HepG2 (cell line): ENCODE data around the gene AMDHD1. TPM values are rescaled to one million over a fixed set of nuclear protein-coding genes. Genes with fewer than 3 reads are reported as not detected.

Experiments
- BATF2 ChIP-seq: sonication (generic); formaldehyde crosslinking; IDR thresholded peaks from 2 replicates; pipeline ENCODE4 v1.8.0; 2022; ENCODE audit warnings: mild to moderate bottlenecking, missing genetic modification reagents, moderate library complexity
- ELK4 ChIP-seq: sonication (generic); formaldehyde crosslinking; IDR thresholded peaks from 2 replicates; pipeline ENCODE4 v1.9.0; 2021; ENCODE audit warnings: missing genetic modification reagents, borderline replicate concordance
- HMG20B ChIP-seq: conservative IDR thresholded peaks from 2 replicates; pipeline ENCODE4 v1.6.1; 2016; ENCODE audit warnings: missing genetic modification reagents, missing compliant biosample characterization
- JDP2 ChIP-seq: sonication (generic); formaldehyde crosslinking; IDR thresholded peaks from 2 replicates; pipeline ENCODE4 v1.8.1; 2022; ENCODE audit warnings: missing genetic modification reagents, borderline replicate concordance
- KAT7 ChIP-seq: IDR thresholded peaks from 2 replicates; pipeline ENCODE4 v1.6.1; 2018; ENCODE audit warnings: borderline replicate concordance, missing compliant biosample characterization
- KDM2A ChIP-seq: sonication (generic); formaldehyde crosslinking; IDR thresholded peaks from 2 replicates; pipeline ENCODE4 v1.4.0; 2020; ENCODE audit warnings: low read depth, missing genetic modification reagents, borderline replicate concordance
- MLLT10 ChIP-seq: sonication (generic); formaldehyde crosslinking; IDR thresholded peaks from 2 replicates; pipeline ENCODE4 v1.4.0; 2020; ENCODE audit warnings: missing genetic modification reagents
- NFRKB ChIP-seq: fragments of 450-650 bp; IDR thresholded peaks from 2 replicates; pipeline ENCODE4 v1.6.1; 2017
- PAF1 ChIP-seq: IDR thresholded peaks from 2 replicates; pipeline ENCODE4 v1.6.1; 2016; ENCODE audit warnings: missing genetic modification reagents, missing compliant biosample characterization
- RXRA ChIP-seq: sonication (generic); formaldehyde crosslinking; IDR thresholded peaks from 2 replicates; pipeline ENCODE4 v1.5.1; 2020; ENCODE audit warnings: missing genetic modification reagents
- SIX4 ChIP-seq: sonication (generic); formaldehyde crosslinking; IDR thresholded peaks from 2 replicates; pipeline ENCODE4 v1.4.0; 2020; ENCODE audit warnings: missing genetic modification reagents
- SMAD9 ChIP-seq: sonication (generic); formaldehyde crosslinking; IDR thresholded peaks from 2 replicates; pipeline ENCODE4 v1.5.1; 2020; ENCODE audit warnings: mild to moderate bottlenecking, missing genetic modification reagents
- SMC3 ChIP-seq: IDR thresholded peaks from 2 replicates; pipeline ENCODE4 v1.6.1; 2011; ENCODE audit warnings: low read length, improper control_type of control experiment
- SP4 ChIP-seq: sonication (generic); formaldehyde crosslinking; IDR thresholded peaks from 2 replicates; pipeline ENCODE4 v1.8.1; 2023; ENCODE audit warnings: mild to moderate bottlenecking, missing genetic modification reagents
- TEAD3 ChIP-seq: optimal IDR thresholded peaks from 2 replicates; pipeline ENCODE3; 2016; ENCODE audit warnings: borderline replicate concordance
- THRA ChIP-seq: sonication (generic); formaldehyde crosslinking; IDR thresholded peaks from 2 replicates; pipeline ENCODE4 v1.4.0; 2020; ENCODE audit warnings: missing genetic modification reagents, borderline replicate concordance
- ZBTB8A ChIP-seq: sonication (generic); formaldehyde crosslinking; IDR thresholded peaks from 2 replicates; pipeline ENCODE4 v1.4.0; 2020; ENCODE audit warnings: mild to moderate bottlenecking, low read depth, missing genetic modification reagents, borderline replicate concordance
- ZFP37 ChIP-seq: sonication (generic); formaldehyde crosslinking; IDR thresholded peaks from 2 replicates; pipeline ENCODE4 v1.4.0; 2020; ENCODE audit warnings: missing genetic modification reagents, borderline replicate concordance
- ZMYM3 ChIP-seq: sonication (generic); formaldehyde crosslinking; IDR thresholded peaks from 2 replicates; pipeline ENCODE4 v1.5.1; 2020; ENCODE audit warnings: mild to moderate bottlenecking, missing genetic modification reagents
- ZNF329 ChIP-seq: sonication (generic); formaldehyde crosslinking; IDR thresholded peaks from 2 replicates; pipeline ENCODE4 v1.9.0; 2021; ENCODE audit warnings: low read depth, mild to moderate bottlenecking, missing genetic modification reagents
- ZNF687 ChIP-seq: sonication (generic); formaldehyde crosslinking; IDR thresholded peaks from 2 replicates; pipeline ENCODE4 v1.5.1; 2020; ENCODE audit warnings: mild to moderate bottlenecking, missing genetic modification reagents, moderate library complexity
- ZNF747 ChIP-seq: sonication (generic); formaldehyde crosslinking; IDR thresholded peaks from 2 replicates; pipeline ENCODE4 v1.8.1; 2023; ENCODE audit warnings: missing genetic modification reagents, mild to moderate bottlenecking, borderline replicate concordance
- ZNF788 ChIP-seq: sonication (generic); formaldehyde crosslinking; IDR thresholded peaks from 2 replicates; pipeline ENCODE4 v1.5.0; 2020; ENCODE audit warnings: mild to moderate bottlenecking, missing genetic modification reagents, borderline replicate concordance
- ZSCAN22 ChIP-seq: sonication (generic); formaldehyde crosslinking; IDR thresholded peaks from 2 replicates; pipeline ENCODE4 v1.4.0; 2020; ENCODE audit warnings: mild to moderate bottlenecking, missing genetic modification reagents
- polyA plus RNA-seq, 8 experiments: library from polyadenylated mRNA; depleted of rRNA in 3 of 8; stranded (reverse) in 7 of 8; unstranded in 1 of 8; fragments of >200 nt; fragmentation: Illumina TruSeq in 4 of 8; extraction: Trizol in 4 of 8; gene quantifications; 2 replicates each; pipeline versions ENCODE4 v1.2.1 to v1.2.3, GENCODE V29; 2011 to 2016; ENCODE audit warnings: low read depth in 4 of 8, missing spikeins in 1 of 8, mixed read lengths in 1 of 8; ENCODE audit not compliant: insufficient read depth in 1 of 8
- total RNA-seq, 5 experiments: library from RNA; depleted of rRNA; stranded (reverse); fragments of >200 nt; fragmentation: Illumina TruSeq; extraction: Trizol; gene quantifications; 2 replicates each; pipeline ENCODE4 v1.2.3, GENCODE V29; 2016; ENCODE audit warnings: low read depth in 1 of 5

The AMDHD1 gene
- total and polyA plus RNA-seq, 2 of the 13 experiments (the other 11 are each of a cell fraction or from before 2014, with no cell fraction given), result 6.5 to 29.6 TPM

- TF ChIP-seq THRA (CRISPR knock-in tag), result peak; percentile 79
- no peak for TF ChIP-seq ZMYM3
- TF ChIP-seq TEAD3, result peak; percentile 65
- peak; percentile 80 for TF ChIP-seq ZNF788 (CRISPR knock-in tag)
- peak; percentile 81; the same call in 1 of the 2 replicates for TF ChIP-seq KAT7 (CRISPR knock-in tag)
- no peak for TF ChIP-seq ZFP37 (CRISPR knock-in tag)
- no peak for TF ChIP-seq SMAD9
- TF ChIP-seq ZNF687 (CRISPR knock-in tag), result peak; percentile 84
- peak; percentile 59; the same call in 1 of the 2 replicates for TF ChIP-seq BATF2 (CRISPR knock-in tag)
- no peak for TF ChIP-seq NFRKB
- peak; percentile 81; the same call in 1 of the 2 replicates for TF ChIP-seq RXRA (CRISPR knock-in tag)
- peak; percentile 96 for TF ChIP-seq ZNF747
- no peak for TF ChIP-seq PAF1
- peak; percentile 52 for TF ChIP-seq SMC3
- TF ChIP-seq KDM2A (CRISPR knock-in tag), result peak; percentile 25; the same call in 1 of the 2 replicates
- TF ChIP-seq SP4, result peak; percentile 69; the same call in 1 of the 2 replicates
- TF ChIP-seq ZSCAN22 (CRISPR knock-in tag), result peak; percentile 66; the same call in 1 of the 2 replicates
- TF ChIP-seq JDP2, result no peak
- TF ChIP-seq HMG20B (CRISPR knock-in tag), result peak; percentile 85
- peak; percentile 23; the same call in 1 of the 2 replicates for TF ChIP-seq SIX4 (CRISPR knock-in tag)
- no peak for TF ChIP-seq MLLT10
- 0 out of 2 replicates have a peak, but pooled peaks have one; percentile 47 for TF ChIP-seq ZNF329 (CRISPR knock-in tag)
- no peak for TF ChIP-seq ELK4 (CRISPR knock-in tag)
- TF ChIP-seq ZBTB8A (CRISPR knock-in tag), result peak; percentile 57; the same call in 1 of the 2 replicates
Measured at GRCh38 chr12:95996034-95996658, 53.0 kb downstream of the AMDHD1 start, which contains the start of gene HAL (continued).
